GM10266 (cell line): Measurements from ENCODE around the gene ATP6V1G1.

ENCODE experiments used
- DNase-seq: peaks from one replicate; pipeline ENCODE4 v3.0.0; 2012; ENCODE audit errors: extremely low spot score
- CTCF ChIP-seq: IDR thresholded peaks from 2 replicates; pipeline ENCODE4 v1.5.1; 2012; ENCODE audit warnings: mild to moderate bottlenecking, low read depth; ENCODE audit not compliant: control insufficient read depth, insufficient read depth; ENCODE audit errors: missing control alignments

ATP6V1G1 gene

GRCh38 chr9:114621975-114622609, 34.5 kb downstream of the ATP6V1G1 start:
- no peak for TF ChIP-seq CTCF
- no peak for DNase-seq

- no peak for TF ChIP-seq CTCF
- DNase-seq: no peak
Observed at GRCh38 chr9:114624677-114625076, 37.1 kb downstream of the ATP6V1G1 start.

- no peak for TF ChIP-seq CTCF
- no peak for DNase-seq
Observed at GRCh38 chr9:114626415-114627020, 38.9 kb downstream of the ATP6V1G1 start.

GRCh38 chr9:114627553-114627952, 40.0 kb downstream of the ATP6V1G1 start:
- DNase-seq: no peak
- TF ChIP-seq CTCF: no peak

GRCh38 chr9:114629563-114630090, 42.1 kb downstream of the ATP6V1G1 start:
- TF ChIP-seq CTCF: no peak
- DNase-seq: no peak

GRCh38 chr9:114631166-114631565, 43.6 kb downstream of the ATP6V1G1 start:
- no peak for DNase-seq
- no peak for TF ChIP-seq CTCF

GRCh38 chr9:114633438-114634089, 46.0 kb downstream of the ATP6V1G1 start:
- no peak for TF ChIP-seq CTCF

More at GRCh38 chr9:114633438-114634089, 46.0 kb downstream of the ATP6V1G1 start:
- no peak for DNase-seq
